Measurements from ENCODE around the gene GAL. TPM values are rescaled to one million over a fixed set of nuclear protein-coding genes. Genes with fewer than 3 reads are reported as not detected.
"Not testable (repeated sequence)": the region's sequence is repeated elsewhere in the genome, so short reads cannot be mapped to it uniquely, and the experiment has no call there.

The GAL gene
- total RNA-seq = 0.92 and 1.8 TPM in 2 replicates

- peaks cover 5% of the 10 kb centered on the region for H3K4me1 Mint-ChIP-seq
- no peak within 1 kb of the TSS for H3K4me3 Mint-ChIP-seq
- no peak for DNase-seq
- peaks cover 54% of the 10 kb centered on the region for H3K27me3 Mint-ChIP-seq
- no peaks in the 10 kb centered on the region for H3K36me3 Mint-ChIP-seq (ENCODE audit: low read depth)
- intact Hi-C loops (cut with micrococcal nuclease) = no loop called here
- no peak within 1 kb of the TSS for H3K27ac Mint-ChIP-seq
- H3K9me3 Mint-ChIP-seq = no peaks in the 10 kb centered on the region
Measured at GRCh38 chr11:68684385-68685356, at the start of gene GAL. TSS of gene GAL (plus strand) at chr11:68684544. CDS start at chr11:68684924, 380 bp downstream.

GRCh38 chr11:68634606-68635005, 49.7 kb upstream of the GAL start:
- DNase-seq; H3K4me1 Mint-ChIP-seq; H3K36me3 Mint-ChIP-seq (ENCODE audit: low read depth); intact Hi-C loops (cut with micrococcal nuclease); H3K27ac Mint-ChIP-seq; H3K9me3 Mint-ChIP-seq; H3K4me3 Mint-ChIP-seq: not testable (repeated sequence)
- H3K27me3 Mint-ChIP-seq = peaks cover 24% of the 10 kb centered on the region

- not testable (repeated sequence) for H3K9me3 Mint-ChIP-seq
Measured at GRCh38 chr11:68635172-68635571, 49.2 kb upstream of the GAL start.

GRCh38 chr11:68635883-68636282, 48.5 kb upstream of the GAL start:
- H3K4me1 Mint-ChIP-seq; H3K9me3 Mint-ChIP-seq; H3K4me3 Mint-ChIP-seq; H3K36me3 Mint-ChIP-seq (ENCODE audit: low read depth); intact Hi-C loops (cut with micrococcal nuclease); DNase-seq; H3K27ac Mint-ChIP-seq: not testable (repeated sequence)
- peaks cover 24% of the 10 kb centered on the region for H3K27me3 Mint-ChIP-seq

More at GRCh38 chr11:68635172-68635571, 49.2 kb upstream of the GAL start:
- H3K4me1 Mint-ChIP-seq; intact Hi-C loops (cut with micrococcal nuclease); H3K27ac Mint-ChIP-seq; H3K36me3 Mint-ChIP-seq (ENCODE audit: low read depth); DNase-seq; H3K4me3 Mint-ChIP-seq: not testable (repeated sequence)
- H3K27me3 Mint-ChIP-seq = peaks cover 24% of the 10 kb centered on the region

- H3K36me3 Mint-ChIP-seq (ENCODE audit: low read depth); DNase-seq; H3K4me3 Mint-ChIP-seq; H3K4me1 Mint-ChIP-seq; H3K27ac Mint-ChIP-seq; H3K9me3 Mint-ChIP-seq; intact Hi-C loops (cut with micrococcal nuclease): not testable (repeated sequence)
- H3K27me3 Mint-ChIP-seq = peaks cover 19% of the 10 kb centered on the region
Measured at GRCh38 chr11:68639322-68639721, 45.0 kb upstream of the GAL start.

- intact Hi-C loops (cut with micrococcal nuclease) = no loop called here
- Mint-ChIP-seq H3K9me3 (peaks cover 10% of the 10 kb centered on the region), H3K27ac (no peak overlapping the region), H3K36me3 (ENCODE audit: low read depth) (peaks cover 2% of the 10 kb centered on the region), H3K4me3 (no peak overlapping the region), H3K27me3 (peaks cover 14% of the 10 kb centered on the region), H3K4me1 (no peaks in the 10 kb centered on the region)
- no peak for DNase-seq
Measured at GRCh38 chr11:68641880-68642279, 42.5 kb upstream of the GAL start.

- intact Hi-C loops (cut with micrococcal nuclease) = no loop called here
- Mint-ChIP-seq H3K9me3 (peaks cover 10% of the 10 kb centered on the region), H3K36me3 (ENCODE audit: low read depth) (peaks cover 2% of the 10 kb centered on the region), H3K27me3 (peaks cover 13% of the 10 kb centered on the region), H3K27ac (no peak overlapping the region), H3K4me1 (no peaks in the 10 kb centered on the region), H3K4me3 (no peak overlapping the region)
- no peak for DNase-seq
Measured at GRCh38 chr11:68643585-68643984, 40.8 kb upstream of the GAL start.

GRCh38 chr11:68646832-68647231, 37.5 kb upstream of the GAL start:
- peaks cover 2% of the 10 kb centered on the region for H3K36me3 Mint-ChIP-seq (ENCODE audit: low read depth)
- H3K4me3 Mint-ChIP-seq = no peak overlapping the region
- intact Hi-C loops (cut with micrococcal nuclease) = no loop called here
- H3K9me3 Mint-ChIP-seq = peaks cover 10% of the 10 kb centered on the region
- no peaks in the 10 kb centered on the region for H3K4me1 Mint-ChIP-seq
- H3K27me3 Mint-ChIP-seq = peaks cover 17% of the 10 kb centered on the region
- no peak for DNase-seq
- no peak overlapping the region for H3K27ac Mint-ChIP-seq

GRCh38 chr11:68649851-68650555, 34.3 kb upstream of the GAL start:
- no peak overlapping the region for H3K4me3 Mint-ChIP-seq
- peaks cover 17% of the 10 kb centered on the region for H3K27me3 Mint-ChIP-seq
- DNase-seq = no peak

GRCh38 chr11:68650801-68651200, 33.5 kb upstream of the GAL start:
- DNase-seq = no peak
- Mint-ChIP-seq H3K36me3 (ENCODE audit: low read depth) (no peaks in the 10 kb centered on the region), H3K4me1 (no peaks in the 10 kb centered on the region), H3K27me3 (peaks cover 17% of the 10 kb centered on the region), H3K4me3 (no peak overlapping the region), H3K9me3 (peaks cover 4% of the 10 kb centered on the region), H3K27ac (no peak overlapping the region)
- intact Hi-C loops (cut with micrococcal nuclease) = no loop called here

More at GRCh38 chr11:68649851-68650555, 34.3 kb upstream of the GAL start:
- H3K36me3 Mint-ChIP-seq (ENCODE audit: low read depth) = no peaks in the 10 kb centered on the region
- peaks cover 4% of the 10 kb centered on the region for H3K9me3 Mint-ChIP-seq
- intact Hi-C loops (cut with micrococcal nuclease) = no loop called here
- H3K27ac Mint-ChIP-seq = no peak overlapping the region
- no peaks in the 10 kb centered on the region for H3K4me1 Mint-ChIP-seq

GRCh38 chr11:68651208-68651984, 32.9 kb upstream of the GAL start:
- DNase-seq = no peak
- Mint-ChIP-seq H3K4me1 (no peaks in the 10 kb centered on the region), H3K27ac (no peak overlapping the region), H3K36me3 (ENCODE audit: low read depth) (no peaks in the 10 kb centered on the region), H3K4me3 (no peak overlapping the region), H3K27me3 (peaks cover 12% of the 10 kb centered on the region), H3K9me3 (peaks cover 2% of the 10 kb centered on the region)
- intact Hi-C loops (cut with micrococcal nuclease) = no loop called here

GRCh38 chr11:68651985-68652682, 32.2 kb upstream of the GAL start:
- H3K27me3 Mint-ChIP-seq = peaks cover 10% of the 10 kb centered on the region

GRCh38 chr11:68652683-68653156, 31.6 kb upstream of the GAL start:
- Mint-ChIP-seq H3K4me1 (no peaks in the 10 kb centered on the region), H3K27ac (no peak overlapping the region), H3K4me3 (no peak overlapping the region), H3K27me3 (peaks cover 5% of the 10 kb centered on the region), H3K36me3 (ENCODE audit: low read depth) (no peaks in the 10 kb centered on the region), H3K9me3 (no peaks in the 10 kb centered on the region)
- intact Hi-C loops (cut with micrococcal nuclease) = no loop called here
- DNase-seq = no peak

More at GRCh38 chr11:68651985-68652682, 32.2 kb upstream of the GAL start:
- intact Hi-C loops (cut with micrococcal nuclease) = no loop called here
- DNase-seq = no peak
- no peaks in the 10 kb centered on the region for H3K4me1 Mint-ChIP-seq
- no peak overlapping the region for H3K4me3 Mint-ChIP-seq
- H3K36me3 Mint-ChIP-seq (ENCODE audit: low read depth) = no peaks in the 10 kb centered on the region
- H3K9me3 Mint-ChIP-seq = no peaks in the 10 kb centered on the region
- no peak overlapping the region for H3K27ac Mint-ChIP-seq
